ENCODE measurements around the gene PI4KB. TPM values are rescaled to one million over a fixed set of nuclear protein-coding genes. Genes with fewer than 3 reads are reported as not detected.

PI4KB gene
- total and polyA plus RNA-seq, 2 of the 13 experiments (the other 11 are each of a cell fraction or from before 2014, with no cell fraction given): 19.5 to 29.3 TPM

- TF ChIP-seq ZSCAN31 (CRISPR knock-in tag; IDR thresholded peaks at IDR 0.05; ENCODE audit: low read depth): peak; percentile 66; the same call in 1 of the 2 replicates
- TF ChIP-seq U2AF2 (IDR thresholded peaks at IDR 0.05; ENCODE audit: low read depth, low read length): peak; percentile 52; the same call in 1 of the 2 replicates
- 0 out of 2 replicates have a peak, but pooled peaks have one; percentile 10 for TF ChIP-seq ZNF503 (CRISPR knock-in tag; IDR thresholded peaks at IDR 0.05)
- TF ChIP-seq ZNF564 (CRISPR knock-in tag; IDR thresholded peaks at IDR 0.05): no peak
- no peak for TF ChIP-seq RNF219 (CRISPR knock-in tag; IDR thresholded peaks at IDR 0.05)
- peak; percentile 63 for TF ChIP-seq KMT2A (CRISPR knock-in tag; IDR thresholded peaks at IDR 0.05)
- TF ChIP-seq ZNF629 (CRISPR knock-in tag; conservative IDR thresholded peaks at IDR 0.05): peak; percentile 55
- peak; percentile 72; the same call in 1 of the 2 replicates for TF ChIP-seq NR0B2 (CRISPR knock-in tag; IDR thresholded peaks at IDR 0.05)
- peak; percentile 82; the same call in 1 of the 2 replicates for TF ChIP-seq ZNF724P (CRISPR knock-in tag; IDR thresholded peaks at IDR 0.05; ENCODE audit: borderline replicate concordance)
- TF ChIP-seq REPIN1 (CRISPR knock-in tag; IDR thresholded peaks at IDR 0.05; ENCODE audit: borderline replicate concordance, low read depth): peak; percentile 50; the same call in 1 of the 2 replicates
- peak; percentile 40; the same call in 1 of the 2 replicates for TF ChIP-seq PHF21A (CRISPR knock-in tag; IDR thresholded peaks at IDR 0.05)
- no peak for TF ChIP-seq TEAD3 (CRISPR knock-in tag; optimal IDR thresholded peaks at IDR 0.05; ENCODE audit: borderline replicate concordance)
- TF ChIP-seq PATZ1 (CRISPR knock-in tag; IDR thresholded peaks at IDR 0.05): peak; percentile 39; the same call in 1 of the 2 replicates
- peak; percentile 95 for TF ChIP-seq ZNF460 (CRISPR knock-in tag; IDR thresholded peaks at IDR 0.05; ENCODE audit: borderline replicate concordance)
- no peak for TF ChIP-seq SNAPC5 (CRISPR knock-in tag; IDR thresholded peaks at IDR 0.05; ENCODE audit: borderline replicate concordance)
- no peak for TF ChIP-seq RARG (CRISPR knock-in tag; IDR thresholded peaks at IDR 0.05; ENCODE audit: low read depth)
- TF ChIP-seq MAX (IDR thresholded peaks at IDR 0.05): peak; percentile 72
- 0 out of 2 replicates have a peak, but pooled peaks have one; percentile 31 for TF ChIP-seq FOXP1 (IDR thresholded peaks at IDR 0.05)
- no peak for TF ChIP-seq FOXP1 (CRISPR knock-in tag; IDR thresholded peaks at IDR 0.05)
Measured at GRCh38 chr1:151254217-151255213, 72.7 kb downstream of the PI4KB start, which contains the start of gene PSMD4 (continued).

Data from HepG2 (cell line).